GM21717 (cell line): Measurements from ENCODE around the gene FAM98A.

ENCODE experiments used
- ATAC-seq: cut with Tn5 transposase; IDR thresholded peaks from one replicate; pipeline ENCODE4 v1.9.1; 2021; ENCODE audit warnings: mild to moderate bottlenecking, moderate library complexity; ENCODE audit not compliant: unreplicated experiment

The FAM98A gene

DNA sequence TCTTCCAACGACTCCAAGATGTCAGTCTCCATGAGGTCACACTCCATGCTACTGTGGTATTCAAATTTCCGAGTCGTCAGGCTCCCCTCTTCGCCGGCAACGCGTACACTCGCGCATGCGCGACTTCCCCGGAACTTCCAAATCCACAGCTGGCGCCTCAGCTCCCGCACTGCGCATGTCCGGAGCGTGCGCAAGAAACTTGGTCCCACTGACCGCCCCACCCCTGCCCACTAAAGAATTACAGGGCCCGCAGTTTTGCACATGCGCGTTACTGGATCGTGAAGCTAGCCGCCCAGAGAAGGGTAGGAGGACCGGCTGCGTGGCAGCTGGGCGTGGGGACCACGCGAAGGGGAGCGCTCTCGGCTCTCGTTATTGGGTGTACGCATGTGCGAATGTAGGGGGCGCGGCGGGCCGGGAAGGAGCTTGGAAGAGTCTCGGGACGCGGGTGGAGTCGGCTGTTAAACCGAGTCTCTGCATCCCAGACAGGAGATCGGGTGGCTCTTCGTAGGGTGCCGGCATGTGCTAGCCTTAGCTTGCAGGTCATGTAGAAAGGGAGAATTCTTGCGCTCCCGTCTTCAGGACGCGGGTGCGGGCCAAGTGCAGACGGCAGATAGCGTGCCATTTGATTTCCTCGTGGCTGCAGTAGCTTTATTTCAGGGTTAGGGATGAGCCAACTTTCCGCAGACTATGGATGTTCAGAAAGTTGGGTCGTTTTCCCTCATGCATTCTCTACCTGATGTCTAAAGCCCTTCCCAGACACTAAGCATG is at the start of gene FAM98A:
FAM98A (minus strand) TSS at position 125 of the 768 bp plus-strand sequence; CDS start at position 47, 78 bp downstream.
- ATAC-seq: peak; percentile 91

DNA sequence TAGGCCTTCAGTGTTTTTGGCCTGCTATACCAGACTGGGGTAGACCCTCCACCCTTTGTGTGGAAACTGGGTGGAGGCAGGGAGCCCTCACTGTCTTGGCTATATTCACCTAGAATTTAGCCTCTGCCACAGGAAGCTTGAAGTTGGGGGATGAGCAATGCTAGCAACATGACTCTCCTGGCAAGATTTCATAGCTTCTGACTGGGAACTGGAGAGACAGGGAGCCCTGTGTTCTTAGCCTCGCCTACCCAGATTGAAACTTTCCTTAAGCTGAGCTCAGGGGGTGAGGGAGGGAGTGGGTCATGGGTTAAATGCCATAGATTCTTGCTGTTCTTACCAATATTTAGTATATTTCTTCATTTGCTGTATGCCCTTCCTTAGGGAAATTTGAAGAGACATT is 46.8 kb upstream of the FAM98A start:
- no peak for ATAC-seq

DNA sequence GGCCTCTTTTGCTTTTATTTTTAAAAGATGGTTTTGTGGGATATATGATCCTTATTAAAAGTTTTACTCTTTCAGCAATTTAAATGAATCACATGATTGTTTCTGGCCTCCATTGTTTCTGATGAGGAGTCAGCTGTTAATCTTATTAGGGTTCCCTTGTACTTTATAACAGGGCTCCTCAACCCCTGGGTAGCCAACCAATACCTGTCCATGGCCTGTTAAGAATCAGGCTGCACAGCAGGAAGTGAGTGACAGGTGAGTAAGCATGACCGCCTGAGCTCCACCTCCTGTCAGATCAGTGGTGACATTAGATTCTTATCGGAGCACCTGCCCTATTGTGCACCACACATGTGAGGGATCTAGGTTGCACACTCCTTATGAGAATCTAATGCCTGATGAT is 45.1 kb upstream of the FAM98A start:
- no peak for ATAC-seq

DNA sequence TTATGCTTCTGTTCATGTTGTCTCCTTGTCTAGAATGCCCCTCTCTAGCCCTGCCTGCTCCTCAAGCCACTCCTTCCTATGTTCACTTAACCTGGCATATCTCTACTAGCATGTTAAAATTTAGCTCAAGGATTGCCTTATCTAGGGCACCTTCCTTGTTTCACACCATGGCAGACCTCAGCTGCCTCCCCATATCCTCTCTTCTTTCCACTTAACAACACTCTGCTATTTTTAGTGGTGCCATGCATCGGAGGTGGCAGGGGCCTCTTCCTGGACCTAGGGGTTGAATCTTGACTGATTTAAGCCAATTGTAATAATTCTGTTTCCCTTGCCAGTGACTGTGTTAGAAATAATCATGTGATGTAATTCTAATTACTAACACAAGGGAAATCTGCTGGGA is 36.9 kb upstream of the FAM98A start:
- ATAC-seq: no peak

DNA sequence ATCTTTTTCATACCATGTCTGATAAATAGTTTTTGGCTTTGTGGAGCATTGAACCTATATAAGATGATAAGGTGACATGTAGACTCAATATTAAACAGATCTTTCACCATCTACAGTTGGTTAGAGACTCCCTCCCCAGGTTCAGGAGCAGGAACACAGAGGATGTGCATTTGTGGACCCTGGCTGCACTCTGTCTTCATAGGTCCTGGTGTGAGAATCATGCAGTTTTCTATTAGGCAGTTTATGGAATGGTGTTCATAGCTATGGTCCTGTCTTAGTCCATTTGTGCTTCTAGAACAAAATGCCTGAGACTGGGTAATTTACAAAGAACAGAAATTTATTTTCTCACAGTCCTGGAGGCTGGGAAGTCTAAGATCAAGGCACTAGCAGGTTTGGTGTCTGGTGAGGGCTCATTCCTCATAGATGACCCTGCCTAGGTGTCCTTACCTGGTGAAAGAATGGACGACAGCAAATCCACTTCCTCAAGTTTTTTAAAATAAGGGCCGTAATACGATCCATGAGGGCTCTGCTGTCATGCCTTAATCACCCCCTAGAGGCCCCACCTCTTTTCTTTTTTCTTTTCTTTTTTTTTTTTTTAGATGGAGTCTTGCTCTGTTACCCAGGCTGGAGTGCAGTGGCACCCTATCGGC is 35.3 kb upstream of the FAM98A start:
- no peak for ATAC-seq

DNA sequence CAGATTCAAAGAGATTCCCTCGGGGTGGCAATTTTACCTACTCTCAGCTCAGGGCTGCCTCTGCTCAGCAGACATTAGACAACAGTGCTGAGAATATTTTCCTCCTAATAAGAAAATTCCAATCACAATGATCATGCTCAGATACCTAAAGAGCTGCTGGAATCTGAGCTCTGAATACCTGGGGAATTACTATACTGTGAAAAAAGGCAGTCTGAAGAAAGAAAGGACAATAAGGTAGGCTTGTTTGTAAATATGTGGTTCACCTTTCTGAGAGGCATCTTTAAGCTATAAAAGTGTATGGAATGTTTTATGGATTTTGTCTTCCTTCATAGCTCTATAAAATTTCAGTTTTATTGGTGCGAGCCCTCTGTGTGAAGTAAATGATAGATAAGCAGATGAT is 34.2 kb upstream of the FAM98A start:
- no peak for ATAC-seq

DNA sequence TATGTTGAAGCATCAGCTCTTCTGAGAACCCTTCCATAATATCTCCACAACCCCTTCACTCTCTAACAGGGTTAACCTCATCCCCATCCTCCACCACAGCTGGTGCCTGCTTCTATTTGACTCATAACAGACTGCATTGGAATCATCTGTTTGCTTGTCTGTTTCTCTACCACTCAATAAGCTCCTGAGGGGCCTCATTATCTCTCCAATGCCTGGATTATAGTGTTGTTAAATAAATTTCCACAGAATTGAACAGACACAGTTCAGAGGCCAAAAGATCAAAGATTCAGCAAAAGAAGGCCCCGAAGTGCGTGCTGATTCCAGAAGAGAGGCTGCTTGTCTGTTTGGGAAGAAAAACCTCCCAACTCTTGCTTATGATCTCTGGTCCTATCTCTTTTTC is 33.7 kb upstream of the FAM98A start:
- no peak for ATAC-seq

DNA sequence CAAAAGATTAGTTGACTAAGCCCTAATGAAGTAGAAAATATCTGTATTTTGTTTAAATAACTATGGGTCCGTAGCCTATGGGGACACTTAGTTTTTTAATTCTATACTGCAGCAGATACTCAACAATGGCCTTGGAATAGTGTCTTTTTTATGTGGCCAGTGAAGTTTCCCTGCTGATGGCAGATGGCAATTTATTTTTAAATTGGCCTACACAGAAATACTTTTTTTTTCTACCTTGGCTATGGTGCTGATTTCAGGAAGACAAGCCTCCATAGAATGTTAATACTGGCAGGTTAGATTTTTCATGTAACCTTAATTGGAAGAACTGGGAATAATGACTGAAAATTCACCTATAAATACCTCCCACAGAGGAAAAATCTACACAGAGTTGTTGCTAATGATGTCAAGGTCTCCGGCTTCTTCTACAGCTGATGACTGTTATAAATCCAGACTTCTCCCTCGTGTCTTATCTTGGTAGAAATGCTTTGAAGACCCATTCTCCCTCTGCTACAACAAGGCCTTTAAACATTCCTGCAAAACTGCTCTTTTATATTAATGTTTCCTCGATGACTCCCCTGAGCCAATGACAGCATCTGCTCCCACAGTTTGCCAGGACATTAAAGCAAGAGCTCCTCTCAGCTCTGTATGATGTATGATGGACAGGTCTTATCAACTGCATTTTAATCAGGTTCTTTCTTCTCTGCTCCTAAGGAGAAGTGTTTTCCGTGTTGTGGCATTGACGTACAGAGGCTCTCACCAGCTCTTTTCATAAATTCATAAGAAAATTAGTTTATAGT is 29.1 kb upstream of the FAM98A start:
- ATAC-seq: no peak

DNA sequence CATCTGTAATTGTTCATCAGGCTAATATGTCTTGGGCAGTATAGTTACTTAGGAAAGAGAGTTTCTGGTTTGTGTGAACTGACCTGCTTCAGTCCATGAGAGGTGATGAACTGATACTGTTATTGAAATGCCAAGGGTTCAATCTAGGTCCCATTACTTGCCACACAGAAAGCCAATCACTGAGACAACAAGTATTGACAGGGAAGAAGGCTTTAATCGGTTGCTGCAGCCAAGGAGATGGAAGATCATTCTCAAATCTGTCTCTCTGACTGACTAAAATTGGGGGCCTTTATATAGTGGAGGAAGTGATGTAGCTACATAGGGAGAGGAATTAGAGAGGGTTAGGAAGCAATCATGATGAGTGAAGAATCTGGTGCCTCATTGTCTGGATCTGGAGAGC is 19.9 kb upstream of the FAM98A start:
- no peak for ATAC-seq

DNA sequence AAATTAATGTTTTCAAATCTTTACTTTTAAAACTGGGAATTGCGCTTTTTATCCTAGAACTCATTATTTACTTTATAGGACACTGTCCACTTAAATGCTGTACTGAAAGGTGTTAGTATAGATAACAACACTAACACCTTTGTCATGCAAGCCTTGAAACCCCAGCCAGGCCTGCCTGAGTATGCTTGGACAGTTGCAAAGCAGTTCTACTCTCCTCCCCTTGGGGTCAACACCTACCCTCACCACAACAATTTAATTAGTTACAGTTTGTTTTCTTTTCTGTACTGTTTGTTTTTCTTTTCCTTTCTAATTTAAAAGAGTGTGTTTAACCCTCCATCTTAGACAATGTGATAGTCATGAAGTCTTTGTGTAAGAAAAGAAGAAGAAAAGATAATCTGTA is 18.9 kb upstream of the FAM98A start:
- ATAC-seq: no peak

DNA sequence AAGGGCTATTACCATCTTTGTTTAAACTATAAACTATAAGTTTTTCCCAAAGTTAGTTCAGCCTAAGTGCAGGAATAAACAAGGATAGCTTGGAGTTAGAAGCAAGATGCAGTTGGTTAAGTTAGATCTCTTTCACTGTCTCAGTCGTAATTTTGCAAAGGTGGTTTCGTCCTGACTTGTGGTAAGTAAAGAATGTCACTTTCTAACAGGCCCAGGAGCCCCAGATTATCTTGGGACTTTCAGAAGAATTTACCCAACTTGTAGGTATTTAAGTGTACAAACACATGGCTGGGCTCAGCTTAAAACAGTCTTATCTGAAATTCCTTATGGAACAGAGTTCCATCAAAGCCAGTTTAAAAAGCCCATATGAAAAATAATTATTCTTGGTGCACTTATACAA is 18.3 kb upstream of the FAM98A start:
- ATAC-seq: no peak

DNA sequence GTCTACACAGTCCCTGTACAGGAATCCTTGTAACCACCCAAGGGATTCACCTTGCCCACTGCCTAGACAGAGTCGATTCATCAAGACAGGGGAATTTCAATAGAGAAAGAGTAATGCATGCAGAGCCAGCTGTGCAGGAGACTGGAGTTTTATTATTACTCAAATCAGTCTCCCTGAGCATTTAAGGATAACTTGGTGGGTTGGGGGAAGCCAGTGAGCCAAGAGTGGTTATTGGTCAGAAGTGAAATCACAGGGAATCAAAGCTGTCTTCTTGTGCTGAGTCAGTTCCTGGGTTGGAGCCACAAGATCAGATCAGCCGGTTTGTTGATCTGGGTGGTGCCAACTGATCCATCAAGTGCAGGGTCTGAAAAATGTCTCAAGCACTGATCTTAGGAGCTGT is 17.8 kb upstream of the FAM98A start:
- ATAC-seq: no peak

DNA sequence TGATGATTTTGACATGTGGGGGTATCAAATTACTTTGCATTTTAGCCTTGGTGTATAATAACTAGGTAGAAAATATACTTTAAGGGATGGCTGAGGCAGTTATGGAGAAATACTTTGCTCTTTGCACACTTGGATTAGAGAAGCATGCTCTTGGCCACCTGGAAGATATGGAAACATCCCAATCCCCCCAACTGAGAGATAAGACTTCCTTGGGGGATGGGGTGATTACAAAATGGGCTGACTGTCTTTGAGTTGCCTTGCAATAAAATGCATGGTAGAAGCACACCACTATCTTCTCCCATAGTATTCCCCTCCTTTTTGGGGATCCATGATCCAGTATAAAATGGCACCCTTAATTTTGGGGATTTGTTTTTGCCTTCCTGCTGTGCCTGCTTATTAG is 15.1 kb upstream of the FAM98A start:
- no peak for ATAC-seq

DNA sequence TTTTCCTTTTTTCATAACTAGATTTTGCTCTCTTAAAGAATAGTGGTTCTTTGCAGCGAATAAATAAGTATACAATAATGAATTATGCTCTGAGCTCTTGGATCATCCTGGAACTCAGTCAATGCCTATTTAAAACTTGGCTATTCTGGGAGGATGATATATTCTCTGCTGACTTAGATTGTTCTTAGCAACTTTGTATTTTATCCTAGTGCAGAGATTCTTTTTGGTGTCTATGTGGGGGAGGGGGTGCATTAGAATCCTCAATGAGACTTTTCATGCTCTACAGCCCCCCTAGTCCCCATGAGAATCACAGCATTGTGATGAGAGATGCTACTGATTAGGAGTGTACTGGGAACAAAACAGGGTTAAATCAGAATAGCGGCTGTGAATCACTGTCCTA is 8.8 kb upstream of the FAM98A start:
- no peak for ATAC-seq

DNA sequence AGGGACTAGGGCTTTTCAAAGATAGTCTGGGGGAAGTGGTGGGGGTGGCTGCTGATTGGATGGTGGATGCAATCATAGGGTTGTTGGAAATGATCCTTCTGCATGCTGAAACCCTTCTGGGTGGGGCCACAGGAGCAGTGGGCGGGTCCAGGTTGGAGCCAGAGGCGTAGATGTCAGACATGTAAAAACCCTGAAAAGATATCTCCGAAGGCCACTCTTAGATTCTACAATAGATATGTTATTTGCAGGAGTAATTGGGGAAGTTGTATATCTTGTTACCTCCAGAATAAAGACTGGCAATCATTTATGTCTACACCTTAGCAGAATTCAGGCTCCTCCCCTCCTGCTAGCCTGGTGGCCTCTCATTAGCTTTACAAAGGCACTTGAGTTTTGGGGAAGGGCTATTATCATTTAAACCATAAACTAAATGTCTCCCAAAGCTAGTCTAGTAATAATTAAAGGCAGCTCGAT is 8.2 kb upstream of the FAM98A start:
- no peak for ATAC-seq

DNA sequence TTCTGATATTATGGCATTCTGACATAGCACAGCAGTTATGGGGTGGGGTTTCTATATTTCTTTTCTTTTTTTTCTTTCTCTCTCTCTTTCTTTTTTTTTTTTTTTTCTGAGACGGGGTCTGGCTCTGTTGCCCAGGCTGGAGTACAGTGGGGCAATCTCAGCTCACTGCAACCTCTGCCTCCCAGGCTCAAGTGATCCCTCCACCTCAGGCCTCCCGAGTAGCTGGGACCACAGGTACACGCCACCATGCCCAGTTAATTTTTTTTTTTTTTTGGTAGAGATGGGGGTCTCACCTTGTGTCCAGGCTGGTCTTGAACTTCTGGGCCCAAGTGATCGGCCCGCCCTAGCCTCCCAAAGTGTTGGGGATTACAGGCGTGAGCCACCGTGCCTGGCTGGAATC is 7.5 kb upstream of the FAM98A start:
- no peak for ATAC-seq

DNA sequence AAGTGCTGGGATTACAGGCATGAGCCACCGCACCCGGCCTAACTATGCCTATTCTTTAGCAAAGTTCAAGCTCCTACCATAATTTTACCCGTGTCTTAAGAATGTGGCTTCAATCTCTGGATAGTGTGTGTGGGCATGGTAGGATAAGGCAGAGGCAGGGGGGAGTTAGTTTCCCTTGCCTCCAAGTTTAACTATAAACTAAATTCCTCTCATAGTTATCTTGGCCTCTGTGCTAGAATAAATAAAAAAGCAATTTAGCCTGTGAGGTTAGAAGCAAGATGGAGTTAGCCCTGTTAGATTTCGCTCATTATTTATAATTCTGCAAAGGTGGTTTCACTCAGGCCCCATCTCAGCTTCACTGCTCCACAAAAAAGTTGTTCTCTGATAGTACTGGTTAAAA is 7.0 kb upstream of the FAM98A start:
- no peak for ATAC-seq

DNA sequence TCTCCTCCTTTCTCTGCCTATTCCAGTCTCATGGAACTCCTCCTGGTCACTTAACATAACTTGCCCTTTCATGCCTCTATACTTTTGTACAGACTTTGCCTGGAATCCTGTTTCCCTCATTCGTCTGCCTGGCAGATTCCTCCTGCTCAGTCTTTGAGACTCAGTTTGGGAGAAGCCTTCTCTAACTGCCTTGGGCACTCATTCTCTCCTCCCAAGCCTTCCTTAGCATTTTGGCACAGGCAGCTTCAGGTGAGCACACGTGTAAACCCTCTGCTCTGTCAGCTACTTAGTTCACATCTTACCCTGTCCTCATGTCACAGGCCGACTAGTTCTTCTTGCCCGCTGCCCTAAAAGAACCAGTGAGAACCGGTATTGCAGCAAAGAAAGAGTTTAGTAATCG is 6.0 kb upstream of the FAM98A start:
- no peak for ATAC-seq

DNA sequence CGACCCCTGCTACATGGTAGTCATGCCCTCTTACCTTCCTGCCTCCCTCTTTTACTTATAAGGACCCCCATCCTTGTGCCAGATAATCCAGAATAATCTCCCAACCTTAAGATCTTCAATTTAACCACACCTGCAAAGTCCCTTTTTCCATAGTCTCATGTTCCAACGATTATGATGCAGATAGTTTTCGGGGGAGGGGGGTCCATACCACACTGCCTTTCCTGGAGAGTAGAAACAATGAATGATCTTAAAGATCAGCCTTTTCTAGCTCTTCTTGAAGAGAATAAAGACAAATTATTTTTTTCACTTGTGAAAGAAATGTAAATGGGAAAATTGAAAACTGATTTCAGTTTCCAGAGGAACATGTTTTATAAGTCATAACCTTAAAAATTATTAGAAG is 4.3 kb upstream of the FAM98A start:
- ATAC-seq: no peak

DNA sequence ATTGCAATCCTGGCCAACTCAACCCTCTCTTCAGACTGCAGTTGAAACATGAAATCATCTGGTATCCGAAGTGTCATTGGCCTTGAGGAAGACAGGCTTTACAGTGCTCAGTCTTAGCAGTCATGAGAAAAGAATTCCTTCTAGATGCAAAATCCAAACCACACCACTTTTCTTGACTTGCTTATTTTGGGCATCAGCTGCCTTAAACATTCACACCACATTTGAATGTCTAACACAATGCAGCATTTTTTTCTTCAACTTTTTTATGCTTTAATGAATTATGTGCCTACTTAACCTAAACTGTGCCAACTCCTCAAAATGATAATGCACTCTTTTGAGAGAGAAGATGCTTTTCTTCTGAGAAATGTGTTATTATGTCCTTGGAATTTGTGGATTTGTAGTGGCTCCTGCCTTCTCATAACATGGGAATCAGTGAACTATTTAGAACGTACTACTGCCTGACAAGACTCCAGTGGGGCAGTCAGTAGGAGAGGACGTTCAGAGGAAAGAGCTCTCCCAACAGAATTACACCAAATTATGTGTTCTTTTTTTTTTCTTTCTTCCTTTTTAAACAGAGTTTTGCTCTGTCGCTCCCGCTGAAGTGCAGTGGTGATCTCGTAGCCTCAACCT is 3.2 kb upstream of the FAM98A start:
- ATAC-seq: no peak

DNA sequence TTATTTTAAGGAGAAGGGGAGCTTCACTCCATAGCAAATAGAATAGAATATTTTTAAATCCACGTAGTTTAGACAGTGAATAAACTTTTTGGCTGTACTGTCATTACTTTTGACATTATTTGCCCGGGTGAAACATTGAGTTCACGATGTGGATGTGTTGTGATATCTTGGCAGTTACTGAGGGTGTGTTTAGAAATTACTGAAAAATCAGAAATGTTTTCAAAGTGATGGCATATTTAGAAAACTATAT is 769 bp upstream of the FAM98A start:
- no peak for ATAC-seq
